Left colon (tissue), 2 donors: Measurements from ENCODE around the gene BMERB1. TPM values are rescaled to one million over a fixed set of nuclear protein-coding genes. Genes with fewer than 3 reads are reported as not detected.

Experiments
- ATAC-seq: fragments of 200-7000 bp; cut with Tn5 transposase; one replicate; pipeline ENCODE4 v1.9.1; 2020; ENCODE audit warnings: mild to moderate bottlenecking, moderate library complexity
- DNase-seq, 2 donors: peaks; one replicate each; pipeline ENCODE4 v3.0.0-alpha.2; 2020
- intact Hi-C, 2 donors: fragments of 100-400 bp; cut with DNase I in 1 of 2; cut with micrococcal nuclease in 1 of 2; formaldehyde crosslinking; loops; one replicate each; pipeline versions ENCODE4 v1.11.2 to v1.14.0; 2022; cut with DNase I, micrococcal nuclease
- total RNA-seq, 2 donors: library from RNA; stranded (reverse); fragmentation: NEBNext Ultra II Directional; extraction: Animal tissue kit (Norgen Biotek cat#: 25700); gene quantifications; one replicate each; pipeline ENCODE4 v1.2.1, GENCODE V29; 2021
- donor health status: DM: no; HTN: no; CAD: no.
- donor health status: DM: yes; HTN: yes; CAD: no.

The BMERB1 gene
- total RNA-seq, 2 donors from 2014 or later: 5.3 to 10.3 TPM

DNA sequence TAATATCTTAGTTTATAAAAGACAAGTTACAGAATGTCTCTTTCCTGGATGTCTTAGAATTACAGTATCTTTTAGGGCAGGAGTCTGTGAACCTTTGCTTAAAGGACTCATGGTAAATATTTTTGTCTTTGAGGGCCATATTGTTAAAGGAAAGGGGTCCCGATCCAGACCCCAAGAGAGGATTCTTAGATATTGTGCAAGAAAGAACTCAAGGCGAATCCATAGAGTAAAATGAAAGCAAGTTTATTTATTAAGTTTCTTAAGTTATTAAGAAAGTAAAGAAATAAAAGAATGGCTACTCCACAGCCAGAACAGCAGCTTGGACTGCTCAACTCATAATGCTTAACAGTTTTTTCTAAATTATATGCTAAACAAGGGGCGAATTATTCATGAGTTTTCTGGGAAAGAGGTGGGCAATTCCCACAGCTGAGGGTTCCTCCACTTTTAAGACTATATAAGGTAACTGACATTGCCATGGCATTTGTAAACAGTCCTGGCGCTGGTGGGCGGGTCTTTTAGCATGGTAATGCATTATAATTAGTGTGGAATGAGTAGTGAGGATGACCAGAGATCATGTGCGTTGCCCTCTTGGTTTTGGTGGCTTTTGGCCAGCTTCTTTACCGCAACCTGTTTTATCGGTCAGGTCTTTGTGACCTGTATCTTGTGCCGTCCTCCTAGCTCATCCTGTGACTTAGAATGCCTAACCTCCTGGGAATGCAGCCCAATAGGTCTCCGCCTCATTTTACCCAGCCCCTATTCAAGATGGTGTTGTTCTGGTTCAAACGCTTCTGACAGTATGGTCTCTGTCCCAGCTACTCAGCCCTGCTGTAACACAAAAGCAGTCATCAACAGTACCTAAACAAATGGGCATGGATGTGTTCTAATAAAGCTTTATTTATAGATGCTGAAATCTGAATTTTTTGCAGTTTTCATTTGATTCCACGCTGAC, 53.2 kb downstream of the BMERB1 start:
- intact Hi-C loops: no loop called here
- DNase-seq: no peak
- ATAC-seq: no peak

DNA sequence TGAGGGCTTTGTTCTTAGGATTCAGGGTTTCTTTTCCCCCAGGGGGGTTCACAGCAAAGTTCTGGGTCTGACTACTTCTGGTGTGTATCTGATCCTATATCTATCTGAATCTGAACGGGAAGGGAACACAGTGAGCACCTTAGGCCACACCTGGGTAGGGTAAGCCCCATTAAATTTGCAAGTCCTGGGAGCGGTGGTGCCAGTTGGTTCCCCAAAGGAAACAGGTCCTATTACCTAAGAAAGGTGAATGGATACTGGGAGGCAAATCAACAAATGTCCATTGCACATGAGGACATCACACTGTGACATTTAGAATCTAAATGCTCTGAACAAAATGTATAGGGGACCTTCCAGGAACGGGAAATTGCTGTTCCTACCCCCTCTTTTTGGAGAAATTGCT, 54.6 kb downstream of the BMERB1 start:
- intact Hi-C loops: no loop called here

DNA sequence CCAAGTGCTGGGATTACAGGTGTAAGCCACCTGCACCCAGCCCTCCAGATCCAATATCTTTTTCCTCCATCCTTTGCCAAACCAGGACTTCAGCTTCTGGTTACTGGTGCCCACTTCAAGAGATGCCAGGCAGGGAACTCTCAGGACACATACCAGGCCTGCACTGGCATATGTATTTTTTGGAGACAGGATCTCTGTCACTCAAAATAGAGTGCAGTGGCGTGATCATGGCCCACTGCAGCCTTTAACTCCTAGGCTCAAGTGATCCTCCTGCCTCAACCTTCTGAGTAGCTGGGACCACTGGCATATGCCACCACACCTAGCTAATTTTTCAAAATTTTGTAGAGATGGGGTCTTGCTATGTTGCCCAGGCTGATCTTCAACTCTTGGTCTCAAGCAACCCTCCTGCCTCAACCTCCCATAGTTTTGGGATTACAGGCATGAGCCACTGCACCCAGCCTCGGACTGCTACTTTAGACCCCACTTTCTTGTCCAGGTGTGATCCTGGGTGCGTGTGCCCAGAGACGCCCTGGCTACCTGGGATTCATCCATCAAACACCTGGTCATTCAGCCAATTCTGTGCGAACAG, 55.8 kb downstream of the BMERB1 start:
- no peak for DNase-seq
- ATAC-seq: no peak
- intact Hi-C loops: no loop called here

More for the DNA sequence above, 54.6 kb downstream of the BMERB1 start:
- DNase-seq (no peak), ATAC-seq (no peak)

DNA sequence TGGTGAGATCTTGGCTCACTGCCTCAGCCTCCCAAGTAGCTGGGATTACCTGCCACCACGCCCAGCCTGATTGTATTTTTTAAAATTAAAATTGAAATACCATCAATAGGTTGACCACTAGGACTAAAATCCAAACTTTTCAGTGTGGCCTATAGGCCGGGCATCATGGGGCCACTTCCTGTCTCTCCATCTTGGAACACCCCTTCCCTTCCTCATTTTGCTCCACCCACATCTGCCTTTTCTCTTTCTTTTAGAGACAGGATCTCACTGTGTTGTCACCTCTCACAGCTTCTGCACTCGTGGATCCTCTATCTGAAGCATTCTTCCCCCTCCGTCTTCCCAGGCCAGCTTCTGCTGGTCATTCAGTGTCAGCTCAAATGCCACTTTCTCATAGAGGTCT, 57.0 kb downstream of the BMERB1 start:
- intact Hi-C loops: no loop called here
- ATAC-seq: no peak
- DNase-seq: no peak

DNA sequence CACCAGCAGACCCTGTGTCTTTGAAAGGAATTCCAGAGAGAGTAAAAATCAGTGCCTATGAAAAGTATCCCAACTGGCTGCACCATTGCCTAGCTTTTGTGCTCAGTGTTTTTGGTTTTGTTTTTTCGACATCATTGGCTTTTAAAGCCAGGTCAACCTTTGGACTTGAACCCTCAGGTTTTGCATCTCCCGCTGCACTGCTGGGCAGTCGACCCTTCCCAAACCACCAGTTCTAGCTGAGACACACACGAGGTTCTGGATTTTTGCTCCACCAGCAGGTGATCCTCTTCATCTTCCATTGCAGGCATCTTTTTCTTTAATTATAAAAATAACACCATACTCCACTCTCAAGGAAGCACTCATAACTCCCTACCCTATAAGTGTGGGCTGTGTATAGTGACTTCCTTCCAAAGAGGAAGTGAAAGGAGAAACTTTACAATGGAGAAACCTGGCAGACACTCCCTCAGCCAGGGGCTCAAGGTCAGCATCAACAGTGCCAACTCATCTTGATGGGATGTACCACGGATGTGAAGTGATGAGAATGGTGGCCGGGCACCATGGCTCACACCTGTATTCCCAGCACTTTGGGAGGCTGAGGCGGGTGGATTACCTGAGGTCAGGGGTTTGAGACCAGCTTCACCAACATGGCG, 57.8 kb downstream of the BMERB1 start:
- ATAC-seq (peak; percentile 90), DNase-seq (no peak)
- intact Hi-C loops: no loop called here

DNA sequence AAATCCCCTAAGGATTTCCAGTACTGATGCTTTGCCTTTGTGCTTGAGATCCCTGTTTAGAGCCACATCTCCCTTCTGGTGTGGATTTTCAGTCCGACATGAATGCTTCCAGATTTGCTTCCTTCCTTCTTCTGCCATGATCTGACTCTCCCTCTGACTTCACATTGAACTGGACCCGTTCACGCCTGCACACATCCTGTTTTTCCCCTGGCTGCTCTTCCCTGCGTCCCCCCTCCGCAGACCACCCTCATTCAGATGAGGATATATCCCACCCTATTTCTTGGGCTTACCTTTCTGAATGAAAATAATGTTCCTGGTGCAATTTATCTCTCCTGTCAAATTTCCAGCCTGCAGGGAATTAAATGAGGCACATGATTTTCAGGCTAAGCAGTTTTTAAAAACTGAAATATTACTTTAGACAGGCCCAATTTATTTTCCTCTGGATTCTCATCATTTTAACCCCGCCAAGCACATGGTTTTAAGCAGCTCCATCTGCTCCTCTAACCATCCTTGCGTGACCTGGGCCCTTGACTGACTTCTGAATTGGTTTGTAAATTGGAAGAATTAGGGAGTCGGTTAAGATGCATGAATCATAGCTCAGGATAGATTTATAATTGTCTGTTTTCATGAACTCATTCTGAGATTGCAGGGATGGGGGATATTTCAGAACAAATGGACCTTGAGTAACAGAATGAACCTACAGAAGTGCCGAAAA, 59.2 kb downstream of the BMERB1 start:
- no peak for ATAC-seq

DNA sequence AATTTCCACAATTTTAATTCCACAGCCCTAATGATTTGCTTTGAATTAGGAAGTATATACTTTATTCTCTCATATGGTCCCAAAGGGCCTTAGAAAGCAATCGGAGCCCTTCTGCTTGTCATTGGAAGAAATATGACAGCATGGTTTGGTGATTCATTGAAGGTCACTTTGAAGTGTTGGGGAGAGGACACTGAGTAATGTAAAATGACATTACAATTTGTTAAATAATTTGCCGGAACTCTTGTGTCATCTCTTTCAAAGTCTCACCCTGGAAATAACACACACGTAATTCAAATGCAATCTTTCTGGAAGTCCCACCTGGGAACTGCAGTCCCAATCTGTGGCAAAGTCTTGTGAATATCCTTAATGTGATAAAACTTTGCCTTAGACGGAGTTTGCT, 59.8 kb downstream of the BMERB1 start:
- no peak for ATAC-seq
- intact Hi-C loops: no loop called here
- no peak for DNase-seq

More for the DNA sequence above, 59.2 kb downstream of the BMERB1 start:
- intact Hi-C loops: no loop called here
- DNase-seq: no peak

DNA sequence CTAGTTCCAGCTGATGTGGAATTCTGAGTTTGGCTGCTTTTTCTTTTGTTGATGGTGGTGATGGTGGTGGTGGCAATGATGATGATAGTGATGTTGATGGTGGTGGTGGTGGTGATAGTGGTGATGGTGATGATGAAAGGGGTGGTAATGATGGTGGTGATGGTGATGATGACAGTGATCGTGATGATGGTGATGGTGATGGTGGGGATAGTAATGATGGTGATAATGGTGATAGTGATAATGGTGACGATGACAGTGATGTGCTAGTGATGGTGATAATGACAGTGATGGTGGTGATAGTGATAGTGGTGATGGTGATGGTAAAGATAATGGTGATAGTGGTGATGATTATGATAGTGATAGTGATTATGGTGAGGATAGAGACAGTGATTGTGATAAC, 61.5 kb downstream of the BMERB1 start:
- DNase-seq: no peak
- ATAC-seq: no peak
- intact Hi-C loops: no loop called here

DNA sequence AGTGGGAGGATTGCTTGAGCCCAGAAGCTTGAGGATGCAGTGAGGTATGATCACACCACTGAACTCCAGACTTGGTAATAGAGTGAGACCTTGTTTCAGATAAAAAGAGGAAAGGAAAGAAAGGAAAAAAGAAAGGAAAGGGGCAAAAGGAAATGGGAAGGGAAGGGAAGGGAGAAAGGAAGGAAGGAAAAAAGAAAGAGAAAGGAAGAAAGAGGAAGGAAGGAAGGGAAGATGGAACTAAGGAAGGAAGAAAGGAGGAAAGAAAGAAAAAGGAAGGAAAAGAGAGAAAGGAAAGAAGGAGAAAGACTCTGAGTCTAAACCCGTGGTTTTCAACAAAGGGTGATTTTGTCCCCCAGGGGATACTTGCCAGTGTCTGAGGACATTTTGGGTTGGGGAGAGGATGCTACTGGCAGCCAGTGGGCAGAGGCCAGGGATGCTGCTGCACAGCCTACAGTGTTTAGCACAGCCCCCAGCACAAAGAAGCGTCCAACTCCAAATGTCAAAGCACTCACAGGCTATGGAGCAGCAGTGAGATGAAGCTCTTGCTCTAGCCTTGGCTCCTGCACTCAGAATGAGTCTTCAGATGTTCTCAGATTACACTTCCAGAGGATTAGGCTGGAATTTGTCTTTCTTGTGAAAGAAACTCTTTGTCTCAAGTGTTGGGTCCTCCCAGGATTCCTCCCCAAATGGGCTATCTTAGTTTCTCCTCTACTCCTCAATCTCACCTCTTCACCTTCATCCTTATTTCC, 64.2 kb downstream of the BMERB1 start:
- no peak for ATAC-seq
- no peak for DNase-seq
- intact Hi-C loops: no loop called here

DNA sequence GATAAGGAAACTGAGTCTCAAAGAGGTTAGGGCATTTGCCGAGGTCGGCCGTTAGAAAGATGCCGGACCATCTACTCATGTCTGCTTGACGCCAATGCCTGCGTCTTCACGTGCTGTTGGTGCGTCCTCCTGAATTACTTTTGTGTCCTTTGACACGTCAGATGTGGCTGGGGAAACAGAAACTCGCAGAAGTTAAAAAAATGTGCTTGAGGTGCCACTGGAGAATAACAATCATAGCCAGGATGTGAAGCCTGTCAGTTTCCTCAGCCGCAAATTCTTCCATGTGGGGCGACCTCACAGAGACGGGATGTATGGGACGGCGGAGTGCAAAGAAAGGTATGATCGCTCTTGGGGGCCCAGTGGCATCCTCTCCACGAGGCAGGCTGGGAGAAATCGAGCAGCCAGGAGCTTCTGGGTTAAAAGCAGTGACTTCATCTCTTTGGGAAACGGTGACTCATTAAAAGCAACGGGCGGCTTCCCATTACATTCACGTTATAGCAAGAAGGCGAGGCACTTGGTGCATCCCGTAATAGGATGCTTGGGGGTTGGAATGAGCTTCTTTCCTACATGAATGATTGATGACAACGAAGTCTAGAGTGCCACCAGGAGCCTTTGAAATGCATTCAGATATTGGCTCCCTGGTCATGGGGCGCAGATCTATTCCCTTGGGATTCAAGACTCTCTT, 67.8 kb downstream of the BMERB1 start:
- ATAC-seq: no peak
- intact Hi-C loops: no loop called here
- no peak for DNase-seq

DNA sequence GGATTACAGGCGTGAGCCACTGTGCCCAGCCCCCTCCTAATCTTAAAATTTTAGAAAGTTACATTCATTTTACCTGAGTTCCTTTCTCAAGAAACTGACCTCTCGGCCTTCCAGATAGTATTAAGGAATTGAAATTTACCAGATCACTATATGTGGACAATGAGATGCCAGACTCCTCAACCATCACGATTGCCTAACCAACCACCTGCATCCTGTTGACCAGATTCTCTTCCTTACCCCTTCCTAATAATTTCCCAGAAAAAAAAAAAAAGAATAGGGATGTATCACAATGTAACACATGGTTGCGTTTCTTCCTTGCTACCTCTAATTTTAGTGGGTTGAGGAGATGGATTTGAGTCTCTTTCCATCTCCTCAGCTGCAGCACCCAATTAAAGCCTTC, 72.1 kb downstream of the BMERB1 start:
- intact Hi-C loops: no loop called here

DNA sequence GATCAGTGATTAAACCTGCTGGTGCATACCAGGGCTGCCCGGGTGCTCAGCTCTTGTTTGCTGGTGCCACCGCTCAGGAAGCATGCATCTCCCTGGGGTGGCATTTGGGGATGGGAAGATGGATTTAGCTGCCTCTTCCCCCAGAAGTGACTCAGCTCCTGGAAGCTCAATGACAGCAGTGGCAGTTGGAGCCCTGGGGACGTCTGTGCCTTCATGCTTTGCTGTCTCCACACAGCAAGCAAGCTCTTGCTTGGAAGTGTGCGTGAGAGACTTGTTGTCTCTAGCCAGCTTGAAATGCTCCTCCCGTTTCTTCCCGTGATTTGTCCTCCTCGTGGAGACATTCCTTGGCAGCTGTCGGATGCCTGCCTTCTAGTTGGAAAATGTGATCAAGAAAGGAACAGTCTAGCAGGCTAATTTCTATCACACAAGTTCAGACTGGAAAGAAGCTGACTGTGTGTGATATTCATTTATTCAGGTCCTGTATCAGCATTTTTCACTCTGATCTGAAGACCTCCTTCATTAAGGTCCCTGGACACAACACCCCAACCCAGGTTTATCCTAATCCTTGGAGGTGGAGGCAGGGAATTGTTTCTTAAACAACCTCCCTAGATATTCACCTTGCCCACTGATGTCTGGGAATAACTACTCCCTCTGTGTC, 73.0 kb downstream of the BMERB1 start:
- intact Hi-C loops: no loop called here
- ATAC-seq: no peak
- no peak for DNase-seq

More for the DNA sequence above, 72.1 kb downstream of the BMERB1 start:
- DNase-seq (no peak), ATAC-seq (no peak)

DNA sequence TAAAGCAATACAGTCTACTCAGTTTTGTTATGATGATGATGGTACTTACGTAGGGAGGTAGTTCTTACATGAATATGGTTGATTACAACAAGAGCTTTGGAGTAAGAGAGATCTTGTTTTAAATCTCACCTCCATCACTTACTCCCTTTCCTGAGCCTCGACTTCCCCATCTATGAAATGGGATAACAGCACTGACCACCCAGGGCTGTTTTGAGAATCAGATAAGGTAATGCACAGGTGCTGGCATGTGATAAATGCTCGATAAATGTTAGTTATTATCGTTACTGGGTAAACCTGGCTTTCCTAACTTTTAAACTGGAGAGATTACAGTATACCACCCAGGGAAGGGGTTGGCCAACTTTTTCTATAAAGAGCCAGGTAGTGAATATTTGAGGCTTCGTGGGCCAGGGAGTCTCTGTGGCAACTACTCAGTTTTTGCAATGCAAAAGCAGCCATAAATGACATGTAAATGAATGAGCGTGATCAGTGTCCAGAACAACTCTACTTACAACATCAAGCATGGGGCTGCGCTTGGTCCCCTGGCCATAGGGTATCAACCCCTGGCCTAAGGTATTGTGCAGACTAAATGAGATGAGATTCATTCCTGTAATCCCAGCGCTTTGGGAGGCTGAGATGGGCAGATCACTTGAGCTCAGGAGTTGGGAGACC, 73.7 kb downstream of the BMERB1 start:
- intact Hi-C loops: no loop called here
- no peak for ATAC-seq
- no peak for DNase-seq

DNA sequence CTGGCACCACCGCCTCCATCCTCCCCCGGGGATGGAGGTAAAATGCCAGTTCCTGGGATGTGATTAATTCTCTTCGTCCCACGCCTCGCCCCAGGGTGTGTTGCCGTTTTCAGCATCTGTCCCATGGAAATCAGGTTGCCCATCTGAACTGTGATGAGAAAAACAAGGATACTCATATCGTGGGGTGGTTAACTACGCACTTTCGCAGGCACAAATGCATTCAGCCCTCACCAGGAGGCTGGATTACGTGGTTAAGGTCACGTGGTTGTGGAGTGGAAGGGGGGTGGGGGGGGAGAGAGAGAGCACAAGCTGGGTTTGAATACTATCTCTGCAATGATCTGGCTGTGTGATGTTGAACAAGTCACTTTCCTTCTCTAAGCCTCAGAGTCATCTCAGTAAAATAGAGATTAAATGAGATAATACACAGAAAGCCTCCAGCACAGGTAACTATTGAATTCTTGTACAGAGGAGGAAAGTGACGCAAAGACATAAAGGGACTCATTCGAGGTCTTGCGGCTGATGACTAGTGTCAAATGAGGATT, 74.7 kb downstream of the BMERB1 start:
- intact Hi-C loops: no loop called here
- ATAC-seq: no peak

DNA sequence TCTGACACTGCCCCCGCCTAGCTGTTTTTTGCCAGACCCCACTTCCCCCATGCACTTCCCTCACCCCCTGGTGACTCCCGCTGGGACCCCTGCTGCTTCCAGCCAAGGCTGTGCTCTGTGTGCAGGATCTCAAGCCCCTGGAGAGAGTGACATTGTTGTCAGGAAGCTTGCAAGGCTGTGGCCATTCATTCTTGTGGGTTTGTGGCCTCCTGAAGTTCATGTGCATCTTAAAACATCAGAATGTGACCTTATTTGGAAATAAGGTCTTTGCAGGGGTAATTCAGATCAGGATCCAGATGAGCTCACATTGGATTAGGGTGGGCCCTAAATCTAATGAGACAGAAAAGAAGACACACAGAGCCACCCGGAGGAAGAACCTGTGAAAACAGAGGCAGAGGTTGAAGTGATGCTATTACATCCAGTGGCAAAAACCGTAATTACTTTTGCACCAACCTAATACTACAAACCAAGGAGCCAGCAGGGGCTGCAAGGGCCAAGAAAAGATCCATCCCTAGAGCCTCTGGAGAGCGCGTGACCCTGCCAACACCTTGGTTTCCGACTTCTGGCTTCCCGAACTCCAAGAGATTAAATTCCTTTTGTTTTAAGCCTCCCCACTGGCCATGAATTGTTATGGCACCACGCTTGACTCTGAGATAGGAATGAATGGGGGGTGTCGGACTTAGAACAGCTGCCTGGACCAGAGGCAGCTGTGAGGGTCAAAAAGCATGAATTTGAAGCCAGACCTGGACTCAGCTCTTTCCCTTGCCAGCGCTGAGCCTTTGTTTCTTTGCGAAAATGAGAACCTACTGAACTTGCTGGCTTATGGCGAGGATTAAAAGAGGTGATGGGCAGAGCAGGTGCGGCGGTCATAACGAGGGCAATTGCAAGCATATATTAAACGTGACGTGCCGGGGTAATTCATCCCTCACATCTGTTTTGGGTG, 75.5 kb downstream of the BMERB1 start:
- DNase-seq (no peak), ATAC-seq (no peak)
- intact Hi-C loops: no loop called here

More for the DNA sequence above, 74.7 kb downstream of the BMERB1 start:
- no peak for DNase-seq

DNA sequence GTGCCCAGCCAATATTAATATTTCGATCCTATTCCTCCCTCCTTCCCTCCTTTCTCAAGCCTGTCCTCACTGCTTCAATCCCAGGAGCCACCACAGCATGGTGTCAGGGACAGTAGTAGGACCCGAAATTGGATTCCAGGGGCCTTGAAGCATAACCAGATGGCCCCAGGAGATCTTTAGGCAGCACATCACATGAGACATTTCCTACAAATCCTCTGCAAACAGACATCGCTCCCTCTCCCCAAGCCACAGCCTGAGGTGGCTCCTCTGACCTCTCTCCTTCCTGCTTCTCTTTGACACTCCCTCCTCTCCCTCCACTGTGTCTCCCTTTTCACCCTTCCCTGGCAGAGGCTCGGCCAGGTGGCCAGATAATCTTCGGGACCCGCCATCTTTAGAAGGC, 76.6 kb downstream of the BMERB1 start:
- no peak for DNase-seq
- intact Hi-C loops: no loop called here
- ATAC-seq: no peak
